NCI-H1092 (cell line): ENCODE measurements around the gene KMT2B.

Experiments
- DNase-seq: peaks from one replicate; lab custom pipeline; 2025; lab: John Stamatoyannopoulos, UW

The KMT2B gene

GRCh38 chr19:35727053-35727955 is 9.5 kb downstream of the KMT2B start:
- no peak for DNase-seq

GRCh38 chr19:35727956-35728706 is 10.3 kb downstream of the KMT2B start:
- no peak for DNase-seq

GRCh38 chr19:35729021-35729420 is 11.2 kb downstream of the KMT2B start:
- DNase-seq: no peak

- DNase-seq: no peak
These were observed 12.0 kb downstream of the KMT2B start for GRCh38 chr19:35729763-35730162.

- DNase-seq: no peak
These were observed 12.5 kb downstream of the KMT2B start for GRCh38 chr19:35730326-35730725.

- DNase-seq: no peak
These were observed 13.6 kb downstream of the KMT2B start for GRCh38 chr19:35731353-35731752.

GRCh38 chr19:35731779-35732405 is 14.1 kb downstream of the KMT2B start:
- no peak for DNase-seq

GRCh38 chr19:35732540-35733179 is 14.9 kb downstream of the KMT2B start:
- DNase-seq: no peak

- no peak for DNase-seq
These were observed 15.7 kb downstream of the KMT2B start for GRCh38 chr19:35733180-35734125.

GRCh38 chr19:35734273-35734672 is 16.5 kb downstream of the KMT2B start:
- DNase-seq: no peak

GRCh38 chr19:35734889-35735288 is 17.1 kb downstream of the KMT2B start:
- DNase-seq: no peak

GRCh38 chr19:35736913-35737886 is 19.4 kb downstream of the KMT2B start:
- DNase-seq: no peak

- no peak for DNase-seq
These were observed 20.5 kb downstream of the KMT2B start for GRCh38 chr19:35738021-35738886.

GRCh38 chr19:35738887-35739229 is 21.1 kb downstream of the KMT2B start:
- no peak for DNase-seq

GRCh38 chr19:35739275-35740107 is 21.7 kb downstream of the KMT2B start:
- no peak for DNase-seq

- no peak for DNase-seq
These were observed 22.3 kb downstream of the KMT2B start for GRCh38 chr19:35740108-35740422.

- DNase-seq: peak; percentile 92
These were observed 22.8 kb downstream of the KMT2B start for GRCh38 chr19:35740423-35741202.

- no peak for DNase-seq
These were observed 23.4 kb downstream of the KMT2B start for GRCh38 chr19:35741203-35741515.
